HG03103 (cell line): ENCODE measurements around the gene TMEM63A.
"Not testable (repeated sequence)": the region's sequence is repeated elsewhere in the genome, so short reads cannot be mapped to it uniquely, and the experiment has no call there.

Experiments
- ATAC-seq: cut with Tn5 transposase; IDR thresholded peaks from one replicate; pipeline ENCODE4 v1.9.1; 2021; ENCODE audit warnings: low read depth; ENCODE audit not compliant: unreplicated experiment

TMEM63A gene

GRCh38 chr1:225881959-225882693, at the start of gene TMEM63A:
Gene TMEM63A, minus strand, starts transcription at chr1:225882380. Its CDS starts 4,800 bp downstream, at chr1:225877580.
- ATAC-seq = peak; percentile 70

DNA sequence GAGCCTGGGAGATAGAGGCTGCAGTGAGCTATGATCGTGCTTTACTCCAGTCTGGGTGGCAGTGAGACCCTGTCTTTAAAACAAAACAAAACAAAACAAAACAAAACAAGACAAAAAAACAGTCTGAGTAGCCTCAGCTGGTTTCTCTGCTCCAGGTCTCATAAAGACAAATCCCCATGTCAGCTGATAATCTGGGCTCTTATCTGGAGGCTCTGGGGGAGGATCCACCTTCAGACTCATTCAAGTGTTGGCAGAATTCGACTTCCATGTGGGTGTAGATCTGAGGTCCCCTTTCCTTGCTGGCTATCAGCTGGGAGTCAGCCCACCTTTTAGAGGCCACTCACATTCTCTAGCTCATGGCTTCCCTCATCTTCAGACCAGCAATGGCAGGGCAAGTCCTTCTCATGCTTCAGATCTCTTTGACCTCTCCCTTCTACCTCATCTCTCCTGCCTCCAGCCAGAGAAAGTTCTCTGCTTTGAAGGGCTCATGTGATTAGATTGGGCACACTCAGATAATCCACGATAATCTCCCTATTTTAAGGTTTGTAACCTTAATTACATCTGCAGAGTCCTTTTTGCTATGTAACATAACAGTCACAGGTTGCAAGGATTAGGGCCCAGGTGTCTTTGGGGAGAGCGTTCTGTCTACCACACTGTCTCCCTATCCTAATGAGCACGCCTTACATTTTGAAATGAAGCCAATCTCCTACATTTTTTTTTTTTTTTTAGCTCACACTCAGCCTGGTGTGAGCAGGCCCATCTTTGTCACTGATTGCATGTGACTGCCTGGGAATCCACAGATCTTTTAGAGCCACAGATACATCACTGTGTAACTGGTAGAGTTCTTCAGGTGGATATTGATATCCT, 49.3 kb upstream of the TMEM63A start:
- ATAC-seq = no peak

GRCh38 chr1:225930566-225930965, 48.4 kb upstream of the TMEM63A start:
- no peak for ATAC-seq

DNA sequence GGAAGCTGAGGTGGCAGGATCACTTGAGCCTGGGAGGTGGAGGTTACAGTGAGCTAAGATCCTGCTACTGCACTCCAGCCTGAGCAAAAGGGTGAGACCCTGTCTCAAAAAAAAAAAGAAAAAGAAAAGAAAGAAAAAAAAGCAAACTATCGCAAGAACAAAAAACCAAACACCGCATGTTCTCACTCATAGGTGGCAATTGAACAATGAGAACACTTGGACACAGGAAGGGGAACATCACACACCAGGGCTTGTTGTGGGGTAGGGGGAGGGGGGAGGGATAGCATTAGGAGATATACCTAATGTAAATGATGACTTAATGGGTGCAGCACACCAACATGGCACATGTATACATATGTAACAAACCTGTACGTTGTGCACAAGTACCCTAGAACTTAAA, 47.3 kb upstream of the TMEM63A start:
- ATAC-seq = not testable (repeated sequence)

DNA sequence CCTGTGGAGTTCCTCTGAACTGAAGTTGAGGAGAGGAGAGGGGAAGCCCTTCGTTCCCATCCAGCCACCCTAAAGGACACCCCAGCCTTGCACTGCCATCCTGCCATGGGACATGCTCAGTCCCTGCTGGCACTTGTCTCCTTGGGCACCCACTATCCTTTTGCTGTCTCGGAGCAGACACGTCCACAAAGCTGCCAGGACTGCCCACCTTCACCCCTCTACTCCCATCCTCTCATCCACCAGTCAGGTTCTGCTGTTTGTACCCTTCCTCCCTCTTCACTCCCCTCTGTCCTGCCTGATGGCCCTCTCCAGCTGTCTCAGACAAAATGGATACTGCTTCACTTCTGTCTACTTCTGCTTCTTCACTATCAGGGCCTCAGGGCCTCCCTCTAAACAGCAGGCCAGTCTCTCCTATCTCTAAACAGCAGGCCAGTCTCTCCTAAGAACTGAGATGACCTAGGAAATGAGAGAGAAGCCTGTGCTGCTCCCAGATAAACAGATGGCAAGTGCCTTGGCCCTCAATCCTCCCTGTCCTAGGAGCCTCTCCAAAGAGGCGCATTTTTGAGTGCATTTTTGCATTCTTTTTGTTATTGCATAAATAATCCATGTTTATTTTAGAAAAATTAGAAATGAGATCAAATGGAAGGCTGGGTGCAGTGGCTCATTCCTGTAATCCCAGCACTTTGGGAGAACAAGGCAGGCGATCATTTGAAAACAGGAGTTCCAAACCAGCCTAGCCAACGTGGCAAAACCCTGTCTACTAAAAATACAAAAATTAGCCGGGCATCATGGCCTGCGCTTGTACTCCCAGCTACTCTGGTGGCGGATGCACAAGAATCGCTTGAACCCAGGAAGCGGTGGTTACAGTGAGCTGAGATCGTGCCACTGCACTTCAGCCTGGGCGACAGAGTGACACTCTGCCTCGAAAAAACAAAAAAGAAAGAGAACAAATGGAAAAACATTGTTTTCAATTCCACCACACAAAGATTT, 46.3 kb upstream of the TMEM63A start:
- ATAC-seq = no peak

GRCh38 chr1:225926551-225927113, 44.5 kb upstream of the TMEM63A start:
- no peak for ATAC-seq

DNA sequence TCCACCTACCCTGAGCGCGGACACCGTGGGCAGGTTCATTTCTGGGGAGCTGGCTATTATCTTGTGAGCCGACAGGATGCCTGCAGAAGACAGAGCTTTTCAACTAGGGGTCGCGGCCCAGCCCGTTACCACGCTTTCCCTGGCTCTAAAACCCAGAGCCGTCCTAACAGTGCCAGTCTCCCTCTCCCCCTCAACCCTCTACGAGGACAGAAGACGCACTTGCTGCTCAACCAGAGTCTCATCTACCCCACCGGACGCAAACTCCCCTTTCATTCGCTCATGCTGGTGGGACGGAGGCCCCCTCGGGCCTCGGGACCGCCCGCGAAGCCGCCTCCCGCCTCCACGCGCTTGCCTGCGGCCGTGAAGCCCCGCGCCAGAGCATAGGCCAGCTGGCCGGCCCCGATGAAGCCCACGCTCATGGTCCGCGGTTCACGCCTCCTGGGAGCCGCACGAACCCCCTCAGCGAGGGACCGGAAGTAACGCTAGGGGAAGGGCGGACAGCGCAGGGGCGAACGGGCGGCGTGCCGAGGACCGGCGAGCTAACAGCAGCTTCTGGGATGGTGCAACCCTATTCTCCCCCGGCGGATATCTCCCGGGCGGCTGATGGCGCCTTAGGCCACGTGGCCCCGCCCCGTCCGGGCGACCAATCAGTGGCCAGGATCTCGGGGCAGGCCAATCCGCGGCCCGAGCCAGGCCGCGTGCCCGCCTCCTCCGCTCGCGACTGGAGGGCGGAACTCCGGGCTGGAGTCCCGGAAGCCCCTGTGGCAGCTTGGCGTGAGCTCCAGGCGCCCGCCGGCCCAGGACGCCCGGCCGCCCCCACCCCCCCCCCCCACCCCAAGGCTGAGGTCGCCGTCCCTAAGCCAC, 41.7 kb upstream of the TMEM63A start, which contains the start of gene PYCR2:
Gene PYCR2, minus strand, starts transcription at position 559 of the 864 bp plus-strand sequence. Its CDS starts 140 bp downstream, at position 419.
- ATAC-seq = peak; percentile 96

DNA sequence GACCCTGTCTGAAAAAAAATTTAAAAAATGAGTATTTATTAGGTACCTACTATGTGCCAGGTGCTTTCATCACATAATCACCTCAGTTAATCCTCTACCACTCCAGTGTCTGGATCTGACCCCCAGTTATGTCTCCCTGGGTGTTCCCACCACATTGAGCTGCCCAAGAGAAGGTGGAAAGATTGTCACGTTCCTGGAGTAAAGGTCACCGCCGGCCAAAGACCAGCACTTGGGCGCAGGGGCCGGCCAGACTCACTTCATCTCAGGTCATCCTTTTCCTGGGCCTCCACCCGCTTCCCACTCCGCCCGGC, 41.2 kb upstream of the TMEM63A start:
- ATAC-seq = no peak

DNA sequence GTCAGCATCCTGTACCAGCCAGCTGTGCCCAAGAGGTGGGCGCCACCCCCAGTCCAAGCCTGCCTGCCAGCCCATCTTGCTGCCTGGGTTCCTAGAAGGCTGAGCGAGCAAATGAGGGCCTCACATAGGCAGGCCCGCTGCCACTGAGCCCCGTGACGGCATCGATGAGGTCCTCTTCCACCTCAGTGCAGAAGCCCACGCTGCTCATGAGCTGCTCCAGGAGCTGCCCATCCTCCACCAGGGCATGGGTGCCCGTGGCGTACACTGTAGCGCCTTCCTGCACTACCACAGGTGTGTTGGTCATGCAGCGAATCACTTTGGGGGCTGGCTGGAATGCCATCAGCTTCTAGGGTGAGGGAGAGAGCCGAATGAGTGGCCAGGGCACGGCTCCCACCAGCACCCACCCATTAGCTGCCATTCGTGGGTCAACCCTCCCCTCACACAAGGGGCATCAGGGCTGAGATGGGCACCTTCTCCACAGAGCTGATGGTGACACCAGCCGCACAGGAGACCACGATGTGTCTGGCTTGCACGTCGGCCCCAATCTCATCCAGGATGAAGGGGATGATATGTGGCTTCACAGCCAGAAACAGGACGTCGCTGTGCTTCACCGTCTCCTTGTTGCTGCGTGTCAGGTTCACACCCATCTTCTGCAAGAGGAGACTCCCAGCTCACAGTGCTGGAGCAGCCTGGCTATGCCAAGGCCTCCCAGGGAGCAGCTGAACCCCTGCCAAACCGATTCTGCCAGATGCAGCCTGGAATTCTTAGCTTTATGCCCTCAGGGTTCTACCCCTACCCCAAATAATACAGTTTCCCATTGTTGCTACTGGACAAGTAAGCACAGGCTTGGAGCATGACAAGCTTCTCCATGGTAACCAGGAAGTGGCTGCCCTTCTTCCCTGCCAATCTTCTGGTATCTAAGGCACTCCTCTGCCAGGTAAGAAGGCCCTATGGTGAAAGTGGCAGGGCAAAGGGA, 39.8 kb upstream of the TMEM63A start:
- no peak for ATAC-seq

DNA sequence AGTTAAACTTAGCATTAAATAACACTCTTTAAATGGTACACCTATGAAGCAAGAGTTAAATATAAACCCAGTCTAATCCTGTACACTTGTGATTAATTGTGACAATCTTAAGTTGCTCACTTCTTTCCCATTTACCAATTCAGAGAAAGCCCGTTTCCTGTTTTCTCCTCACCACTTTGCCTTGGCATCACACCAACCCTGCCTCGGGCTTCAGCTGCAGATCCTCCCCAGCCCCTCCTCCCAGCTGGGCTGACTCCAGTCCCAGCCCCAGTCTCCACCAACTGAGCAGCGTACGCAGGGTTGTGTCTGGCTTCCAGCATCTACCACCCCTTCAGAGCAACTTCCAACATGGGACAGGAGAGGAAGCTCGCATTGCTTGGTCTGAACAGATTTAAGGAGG, 37.7 kb upstream of the TMEM63A start:
- no peak for ATAC-seq

- no peak for ATAC-seq
Observed at GRCh38 chr1:225918280-225918679, 36.1 kb upstream of the TMEM63A start.

DNA sequence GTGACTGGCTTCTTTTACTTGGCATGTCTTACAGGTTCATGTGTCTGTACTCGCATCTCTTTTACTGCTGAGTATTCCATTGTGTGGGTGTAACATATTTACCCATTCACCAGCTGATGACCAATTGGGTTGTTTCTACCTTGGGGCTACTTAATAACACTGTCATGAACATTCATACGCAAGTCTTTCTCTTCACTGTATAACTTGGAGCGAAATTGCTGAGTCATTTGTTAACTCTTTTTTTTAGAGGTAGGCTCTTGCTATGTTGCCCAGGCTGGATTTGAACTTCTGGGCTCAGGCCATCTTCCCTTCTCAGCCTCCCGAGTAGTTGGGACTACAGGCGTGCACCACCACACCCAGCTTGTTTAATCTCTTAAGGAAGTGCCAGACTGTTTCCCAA, 35.4 kb upstream of the TMEM63A start:
- no peak for ATAC-seq

- ATAC-seq = no peak
Observed at GRCh38 chr1:225917101-225917500, 34.9 kb upstream of the TMEM63A start.

GRCh38 chr1:225915538-225915991, 33.4 kb upstream of the TMEM63A start:
- no peak for ATAC-seq

DNA sequence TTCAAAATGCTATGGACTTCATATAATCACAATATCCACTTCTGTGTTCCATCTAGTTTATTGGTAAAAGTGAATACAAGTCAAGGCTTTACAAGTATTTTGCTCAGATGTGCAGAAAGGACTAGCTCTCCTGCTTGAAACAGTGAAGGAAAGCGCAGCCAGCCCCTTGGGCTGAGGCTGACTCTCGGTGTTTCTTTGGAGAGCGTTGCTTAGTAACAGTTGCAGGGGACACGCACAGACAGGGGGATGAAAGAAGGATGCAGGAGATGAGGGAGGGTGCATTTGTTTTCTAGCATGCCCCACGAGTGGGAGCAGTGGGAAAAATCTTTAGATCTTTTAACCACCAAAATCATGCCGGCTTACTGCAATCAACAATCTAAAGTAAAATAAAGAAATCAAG, 32.8 kb upstream of the TMEM63A start:
- ATAC-seq = no peak

DNA sequence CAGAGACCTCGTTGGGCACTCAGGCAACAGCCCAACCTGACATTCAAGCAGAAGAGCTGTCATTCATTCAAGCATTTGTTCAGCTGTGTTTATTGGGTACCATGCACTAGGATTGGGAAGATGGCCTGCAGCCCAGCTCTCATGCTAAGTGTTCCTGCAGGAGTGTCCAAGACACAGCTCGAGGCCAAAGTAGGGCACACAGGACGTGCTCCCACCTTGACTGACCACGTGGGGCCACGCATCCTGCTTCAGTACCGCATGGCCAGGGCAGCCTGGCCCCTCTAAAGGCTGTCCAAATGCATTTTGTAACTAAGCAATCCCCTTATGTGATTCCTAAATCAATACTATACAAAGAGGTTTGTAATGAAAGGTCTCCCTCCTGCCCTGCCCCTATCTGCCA, 32.2 kb upstream of the TMEM63A start:
- ATAC-seq = no peak

DNA sequence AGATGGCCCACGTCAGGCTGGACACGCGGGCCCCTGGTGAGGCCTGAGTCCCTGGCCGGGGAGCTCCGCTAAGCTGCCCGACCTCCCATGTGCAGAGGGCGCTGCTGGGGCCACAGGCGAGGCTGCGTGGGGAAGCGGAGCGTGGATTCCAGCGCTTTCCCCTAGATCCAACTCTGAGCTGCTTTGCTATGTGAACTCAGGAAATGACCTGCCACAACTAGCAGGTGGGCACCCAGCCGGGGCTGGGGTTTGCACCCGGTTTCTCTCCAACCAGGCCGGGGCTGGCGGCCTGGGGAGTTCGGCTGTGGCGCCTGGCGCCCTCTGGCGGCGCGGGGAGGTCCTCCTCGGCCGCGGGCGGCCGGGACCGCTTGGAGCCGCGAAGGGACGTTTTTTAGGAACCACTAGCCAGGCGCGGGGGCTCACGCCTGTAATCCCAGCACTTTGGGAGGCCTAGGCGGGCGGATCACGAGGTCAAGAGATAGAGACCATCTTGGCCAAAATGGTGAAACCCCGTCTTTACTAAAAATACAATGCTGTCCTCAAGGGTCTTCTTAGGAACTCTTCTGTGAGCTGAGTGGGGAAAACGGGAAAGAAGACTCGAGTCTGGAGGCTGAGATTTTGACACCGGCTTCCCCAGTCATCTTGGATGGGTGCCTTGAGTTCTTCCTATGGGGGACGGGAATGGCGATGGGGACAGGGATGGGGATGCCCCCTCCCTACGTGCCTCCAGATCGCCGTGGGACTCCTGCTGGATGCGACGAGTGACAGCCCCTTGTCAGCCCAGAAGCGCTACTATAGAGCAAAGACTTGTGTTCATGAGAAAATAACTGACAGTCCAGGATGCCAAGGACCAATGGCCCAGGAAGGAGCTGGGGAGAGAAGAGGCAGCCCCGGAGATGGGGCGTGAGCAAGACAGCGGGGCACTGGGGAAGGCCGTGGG, 29.3 kb upstream of the TMEM63A start:
- ATAC-seq = no peak
